ENCODE results near the gene PCAT6. TPM values are rescaled to one million over a fixed set of nuclear protein-coding genes. Genes with fewer than 3 reads are reported as not detected.
A peak's percentile ranks its signal among the peaks of the same experiment; 100 is the strongest.

PCAT6 gene
- polyA plus RNA-seq, 2 of the 4 experiments (the other 2 are of a cell fraction), result 2.3 to 2.4 TPM

DNA sequence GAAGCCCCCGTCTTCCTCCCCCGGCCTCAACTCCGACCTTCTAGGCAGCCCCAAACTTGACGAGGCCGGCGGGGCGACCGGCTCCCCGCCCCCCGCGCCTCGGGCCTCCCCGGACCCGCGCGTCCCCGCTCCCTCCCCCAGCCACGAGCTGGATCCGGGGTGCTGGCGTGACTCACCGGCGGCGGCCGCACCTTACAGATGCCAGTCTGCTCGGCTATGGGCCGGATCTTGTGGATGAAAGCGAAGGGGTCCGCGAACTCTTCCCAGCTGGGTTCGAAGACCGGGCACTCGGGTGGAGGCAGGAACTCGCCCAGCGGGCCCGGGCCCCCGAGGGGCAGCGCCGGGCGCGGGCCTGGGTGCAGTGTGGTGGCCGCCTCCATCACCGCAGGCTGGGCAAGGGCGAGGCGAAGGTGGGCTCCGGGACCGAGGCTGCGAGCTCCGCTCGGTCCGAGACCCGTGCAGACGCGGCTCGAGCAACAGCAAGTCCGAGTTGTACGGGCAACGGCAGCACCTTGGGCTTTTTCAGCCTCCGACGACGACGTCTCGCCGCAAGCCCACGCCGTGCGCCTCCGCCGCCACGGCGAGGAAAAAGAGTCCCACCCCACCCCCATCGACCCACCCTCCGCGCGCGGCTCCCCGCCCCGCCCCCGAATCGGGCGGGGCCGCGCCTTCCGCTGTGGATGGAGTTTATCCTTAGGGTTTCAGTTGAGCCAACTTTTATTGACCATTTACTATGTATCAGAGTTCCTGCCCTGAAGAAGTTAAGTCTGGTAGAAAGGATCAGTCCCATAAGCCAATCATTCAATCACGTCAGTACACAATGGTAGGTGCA, 2.6 kb upstream of the PCAT6 start, which contains the start of gene KDM5B (continued):
- TF ChIP-seq CEBPB (IDR thresholded peaks at IDR 0.05) (no peak), CBX8 (IDR thresholded peaks at IDR 0.05) (no peak), RNF2 (IDR thresholded peaks at IDR 0.05; ENCODE audit: borderline replicate concordance, low read depth) (no peak), RAD21 (conservative IDR thresholded peaks at IDR 0.05 in 1 of 2, IDR thresholded peaks at IDR 0.05 in 1 of 2) (no peak), MYC (IDR thresholded peaks at IDR 0.05; ENCODE audit: borderline replicate concordance, low read length) (peak; percentile 64)
- TF ChIP-seq, protein P1, sequence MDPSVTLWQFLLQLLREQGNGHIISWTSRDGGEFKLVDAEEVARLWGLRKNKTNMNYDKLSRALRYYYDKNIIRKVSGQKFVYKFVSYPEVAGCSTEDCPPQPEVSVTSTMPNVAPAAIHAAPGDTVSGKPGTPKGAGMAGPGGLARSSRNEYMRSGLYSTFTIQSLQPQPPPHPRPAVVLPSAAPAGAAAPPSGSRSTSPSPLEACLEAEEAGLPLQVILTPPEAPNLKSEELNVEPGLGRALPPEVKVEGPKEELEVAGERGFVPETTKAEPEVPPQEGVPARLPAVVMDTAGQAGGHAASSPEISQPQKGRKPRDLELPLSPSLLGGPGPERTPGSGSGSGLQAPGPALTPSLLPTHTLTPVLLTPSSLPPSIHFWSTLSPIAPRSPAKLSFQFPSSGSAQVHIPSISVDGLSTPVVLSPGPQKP (IDR thresholded peaks at IDR 0.05; ENCODE audit: low read depth, low read length), result no peak
- TF ChIP-seq, protein P2, sequence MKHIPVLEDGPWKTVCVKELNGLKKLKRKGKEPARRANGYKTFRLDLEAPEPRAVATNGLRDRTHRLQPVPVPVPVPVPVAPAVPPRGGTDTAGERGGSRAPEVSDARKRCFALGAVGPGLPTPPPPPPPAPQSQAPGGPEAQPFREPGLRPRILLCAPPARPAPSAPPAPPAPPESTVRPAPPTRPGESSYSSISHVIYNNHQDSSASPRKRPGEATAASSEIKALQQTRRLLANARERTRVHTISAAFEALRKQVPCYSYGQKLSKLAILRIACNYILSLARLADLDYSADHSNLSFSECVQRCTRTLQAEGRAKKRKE (CRISPR knock-in tag; IDR thresholded peaks at IDR 0.05; ENCODE audit: low read depth), result no peak

DNA sequence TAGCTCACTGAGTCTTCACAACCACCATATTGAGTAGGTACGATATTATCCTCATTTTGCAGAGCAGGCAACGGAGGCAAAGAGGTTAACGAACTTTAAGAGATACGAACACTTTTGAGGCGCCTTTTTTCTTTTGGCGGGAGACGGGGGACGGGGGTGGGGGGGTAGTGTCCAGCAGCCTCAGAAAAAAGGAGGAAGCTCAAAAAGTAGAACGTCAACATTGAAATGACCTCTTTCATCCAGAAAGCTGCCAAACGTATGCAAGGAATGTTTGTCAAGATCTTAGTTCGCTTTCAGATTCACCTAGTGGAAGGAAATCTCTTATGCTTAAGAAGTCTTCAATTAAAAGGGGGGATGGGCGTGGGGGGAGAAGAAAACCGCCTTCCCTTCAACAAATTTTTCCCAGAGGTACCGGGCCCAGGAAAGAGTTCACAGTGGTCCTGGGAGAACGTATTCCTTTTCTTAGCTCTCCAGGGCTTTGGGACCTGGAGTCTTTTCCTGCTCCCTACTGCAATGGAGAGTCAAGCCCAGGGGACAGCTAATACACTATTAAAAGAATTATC, 1.1 kb upstream of the PCAT6 start:
- 76% methylated on average over 15 of the region's 15 CpGs for WGBS (ENCODE audit: missing lambda C conversion rate)
- FAIRE-seq (no peak), DNase-seq (ENCODE audit: low read depth in 1 of 2, low spot score in 1 of 2) (no peak), ATAC-seq (no peak)
- POLR2A ChIA-PET, result interaction anchor here (1.2 to 1.3 kb wide), 2 partner anchors 44 to 79 kb away, joined by 4 to 6 read pairs; partner anchors contain the start of gene RABIF
- peak overlapping the region; percentile 94 for H3K4me2 ChIP-seq
- H3K4me1 ChIP-seq, result peaks cover 39% of the 10 kb centered on the region
- H3K27ac ChIP-seq, result peak overlapping the region in 1 of 2 experiments; percentile 81; a peak in 4 of 6 replicates
- CTCF ChIA-PET, result interaction anchor here (1.1 kb wide), 1 partner anchor 43 kb away, joined by 3 read pairs; no protein-coding TSS in a partner anchor
- H3K4me3 ChIP-seq, result peak overlapping the region; percentile 69; the same call in 1 of the 3 replicates
- TF ChIP-seq, protein P3, sequence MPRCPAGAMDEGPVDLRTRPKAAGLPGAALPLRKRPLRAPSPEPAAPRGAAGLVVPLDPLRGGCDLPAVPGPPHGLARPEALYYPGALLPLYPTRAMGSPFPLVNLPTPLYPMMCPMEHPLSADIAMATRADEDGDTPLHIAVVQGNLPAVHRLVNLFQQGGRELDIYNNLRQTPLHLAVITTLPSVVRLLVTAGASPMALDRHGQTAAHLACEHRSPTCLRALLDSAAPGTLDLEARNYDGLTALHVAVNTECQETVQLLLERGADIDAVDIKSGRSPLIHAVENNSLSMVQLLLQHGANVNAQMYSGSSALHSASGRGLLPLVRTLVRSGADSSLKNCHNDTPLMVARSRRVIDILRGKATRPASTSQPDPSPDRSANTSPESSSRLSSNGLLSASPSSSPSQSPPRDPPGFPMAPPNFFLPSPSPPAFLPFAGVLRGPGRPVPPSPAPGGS (IDR thresholded peaks at IDR 0.05), result no peak
- TF ChIP-seq FOXS1 (CRISPR knock-in tag; IDR thresholded peaks at IDR 0.05) (no peak), FOSB (CRISPR knock-in tag; IDR thresholded peaks at IDR 0.05) (no peak), NR3C1 (IDR thresholded peaks at IDR 0.05) (no peak), ZFP36 (IDR thresholded peaks at IDR 0.05; ENCODE audit: borderline replicate concordance, partially characterized antibody) (no peak), EP300 (IDR thresholded peaks at IDR 0.05) (no peak), NPAS2 (CRISPR knock-in tag; IDR thresholded peaks at IDR 0.05; ENCODE audit: borderline replicate concordance) (no peak), MYC (IDR thresholded peaks at IDR 0.05; ENCODE audit: borderline replicate concordance, low read length) (no peak), KDM1A (IDR thresholded peaks at IDR 0.05; ENCODE audit: low read depth) (no peak), HDAC2 (IDR thresholded peaks at IDR 0.05) (no peak), RARB (CRISPR knock-in tag; IDR thresholded peaks at IDR 0.05) (no peak), ESRRA (IDR thresholded peaks at IDR 0.05; ENCODE audit: borderline replicate concordance, low read length) (no peak), HEYL (CRISPR knock-in tag; IDR thresholded peaks at IDR 0.05) (no peak)
- TF ChIP-seq, protein P4, sequence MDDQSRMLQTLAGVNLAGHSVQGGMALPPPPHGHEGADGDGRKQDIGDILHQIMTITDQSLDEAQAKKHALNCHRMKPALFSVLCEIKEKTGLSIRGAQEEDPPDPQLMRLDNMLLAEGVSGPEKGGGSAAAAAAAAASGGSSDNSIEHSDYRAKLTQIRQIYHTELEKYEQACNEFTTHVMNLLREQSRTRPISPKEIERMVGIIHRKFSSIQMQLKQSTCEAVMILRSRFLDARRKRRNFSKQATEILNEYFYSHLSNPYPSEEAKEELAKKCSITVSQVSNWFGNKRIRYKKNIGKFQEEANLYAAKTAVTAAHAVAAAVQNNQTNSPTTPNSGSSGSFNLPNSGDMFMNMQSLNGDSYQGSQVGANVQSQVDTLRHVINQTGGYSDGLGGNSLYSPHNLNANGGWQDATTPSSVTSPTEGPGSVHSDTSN (IDR thresholded peaks at IDR 0.05), result no peak
- H3K9me3 ChIP-seq, result no peaks in the 10 kb centered on the region
